Panc1 (cell line): ENCODE data around the gene SPEF1. TPM values are rescaled to one million over a fixed set of nuclear protein-coding genes. Genes with fewer than 3 reads are reported as not detected.
A peak's percentile ranks its signal among the peaks of the same experiment; 100 is the strongest.

Experiments
- ATAC-seq: fragments of 200-7000 bp; cut with Tn5 transposase; 2 replicates; pipeline ENCODE4 v1.9.1; 2020; ENCODE audit warnings: mild to moderate bottlenecking, moderate library complexity
- BruUV-seq: library from RNA; stranded (reverse); fragments of 400-500 nt; replicated peaks from 2 replicates; lab custom pipeline; 2021; lab: Mats Ljungman, UMichigan
- CTCF ChIA-PET: fragments of 300-600 bp; sonication (Branson Sonifier 250); formaldehyde crosslinking; loops from one replicate; lab custom pipeline; 2022; ENCODE audit warnings: antibody characterized with exemption; lab: Charles Lee
- POLR2A ChIA-PET: fragments of 300-600 bp; sonication (Branson Sonifier 250); formaldehyde crosslinking; loops from one replicate; lab custom pipeline; 2022; ENCODE audit warnings: antibody characterized with exemption; lab: Charles Lee
- DNase-seq: peaks from one replicate; pipeline ENCODE4 v3.0.0-alpha.2; 2010; ENCODE audit warnings: low read depth, low spot score
- H3K27ac ChIP-seq: 2 replicates; pipeline ENCODE4 v1.5.1; 2011; ENCODE audit warnings: mild to moderate bottlenecking, low read length, inconsistent platforms
- H3K27me3 ChIP-seq: fragments of 200-500 bp; sonication (Bioruptor generic); 2 replicates; pipeline ENCODE4 v1.6.0; 2014; ENCODE audit warnings: low read length, inconsistent platforms; ENCODE audit not compliant: control insufficient read depth, insufficient read depth
- H3K36me3 ChIP-seq: fragments of 200-500 bp; sonication (Bioruptor generic); 2 replicates; pipeline ENCODE4 v1.5.1; 2014; ENCODE audit warnings: inconsistent platforms, mild to moderate bottlenecking, low read length, moderate library complexity; ENCODE audit not compliant: control insufficient read depth, insufficient read depth
- H3K4me1 ChIP-seq: 2 replicates; pipeline ENCODE4 v1.5.1; 2011; ENCODE audit warnings: inconsistent platforms, mild to moderate bottlenecking, low read length, moderate library complexity; ENCODE audit not compliant: control insufficient read depth, insufficient read depth
- H3K4me3 ChIP-seq, 2 experiments: 2 replicates each; pipeline ENCODE4 v1.5.1; 2011 to 2012; ENCODE audit warnings: low read depth in 2 of 2, low read length in 2 of 2, mild to moderate bottlenecking in 2 of 2, inconsistent platforms in 1 of 2, moderate library complexity in 1 of 2
- H3K9me3 ChIP-seq: fragments of 200-500 bp; sonication (Bioruptor generic); 2 replicates; pipeline ENCODE4 v1.5.1; 2014; ENCODE audit warnings: low read depth, mild to moderate bottlenecking, inconsistent platforms, low read length, moderate library complexity; ENCODE audit not compliant: control insufficient read depth, insufficient read depth
- POLR2AphosphoS5 ChIP-seq: IDR thresholded peaks from 2 replicates; pipeline ENCODE4 v1.6.1; 2012; ENCODE audit warnings: mild to moderate bottlenecking, low read depth, low read length, moderate library complexity
- in situ Hi-C: cut with HindIII; loops from 2 replicates; pipeline ENCODE4 v1.10.0; 2016; ENCODE audit warnings: low sequenced_read_pairs, low pct_unique_long_range_greater_than_20kb
- intact Hi-C: fragments of 100-400 bp; cut with micrococcal nuclease; formaldehyde crosslinking; loops from one replicate; pipeline ENCODE4 v1.10.0; 2022; ENCODE audit not compliant: unreplicated experiment
- total RNA-seq: library from RNA; stranded (reverse); gene quantifications from one replicate; pipeline ENCODE4 v1.2.1, GENCODE V29; 2021; ENCODE audit not compliant: unreplicated experiment
- TF ChIP-seq, protein P1 (sequence below): fragments of 450-650 bp; IDR thresholded peaks from 2 replicates; pipeline ENCODE4 v1.5.1; 2017; ENCODE audit warnings: mild to moderate bottlenecking
- TF ChIP-seq, protein P2 (sequence below), 2 experiments: IDR thresholded peaks; 2 replicates each; pipeline ENCODE4 v1.6.1; 2011 to 2012; ENCODE audit warnings: low read depth in 2 of 2, control low read depth in 1 of 2, low read length in 1 of 2, mild to moderate bottlenecking in 1 of 2, moderate library complexity in 1 of 2; ENCODE audit not compliant: insufficient read depth in 1 of 2

SPEF1 gene
- total RNA-seq, 1 experiment from 2014 or later = 0.41 TPM

DNA sequence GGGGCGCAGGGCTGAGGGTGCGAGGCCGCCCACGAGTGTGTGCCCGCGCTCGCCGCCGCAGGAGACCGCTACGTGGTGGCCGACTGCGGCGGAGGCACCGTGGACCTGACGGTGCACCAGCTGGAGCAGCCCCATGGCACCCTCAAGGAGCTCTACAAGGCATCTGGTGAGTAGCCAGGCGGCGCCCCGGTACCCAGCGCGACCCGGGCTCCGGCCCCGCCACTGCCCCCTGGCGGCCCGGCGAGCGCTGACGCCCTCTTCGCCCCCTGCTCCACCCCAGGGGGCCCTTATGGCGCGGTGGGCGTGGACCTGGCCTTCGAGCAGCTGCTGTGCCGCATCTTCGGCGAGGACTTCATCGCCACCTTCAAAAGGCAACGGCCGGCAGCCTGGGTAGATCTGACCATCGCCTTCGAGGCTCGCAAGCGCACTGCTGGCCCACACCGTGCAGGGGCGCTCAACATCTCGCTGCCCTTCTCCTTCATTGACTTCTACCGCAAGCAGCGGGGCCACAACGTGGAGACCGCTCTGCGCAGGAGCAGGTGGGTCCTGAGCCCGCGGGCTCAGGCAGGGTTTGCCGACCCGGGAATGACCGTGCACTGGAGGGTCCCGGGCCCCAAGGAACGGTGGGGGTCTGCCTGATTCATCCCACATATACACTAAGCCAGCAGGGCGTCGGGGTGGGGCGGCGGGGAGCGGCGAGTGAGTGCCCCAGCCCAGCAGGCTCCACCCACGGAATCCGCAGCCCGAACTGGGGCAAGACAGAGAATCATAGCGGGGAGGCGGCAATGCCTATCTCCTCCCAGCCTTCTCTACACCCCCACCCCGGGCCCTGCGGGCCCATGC is 31.3 kb downstream of the SPEF1 start:
- DNase-seq = no peak
- BruUV-seq = no TSS peak
- ATAC-seq = peak; percentile 54
- ChIA-PET POLR2A (no interaction called here), CTCF (interaction anchor here (0.7 to 2.1 kb wide), 4 partner anchors 19 to 73 kb away, joined by 3 to 10 read pairs (median 4); no protein-coding TSS in a partner anchor)
- in situ Hi-C loops = no loop called here
- no peak overlapping the region for H3K27ac ChIP-seq
- no peaks in the 10 kb centered on the region for H3K36me3 ChIP-seq
- H3K4me3 ChIP-seq = peak overlapping the region; percentile 30 to 47
- no peaks in the 10 kb centered on the region; the same call in 1 of the 2 replicates for H3K4me1 ChIP-seq
- peaks cover 6% of the 10 kb centered on the region for H3K27me3 ChIP-seq
- H3K9me3 ChIP-seq = no peaks in the 10 kb centered on the region
- no peak for TF ChIP-seq POLR2AphosphoS5
- TF ChIP-seq, protein P1, sequence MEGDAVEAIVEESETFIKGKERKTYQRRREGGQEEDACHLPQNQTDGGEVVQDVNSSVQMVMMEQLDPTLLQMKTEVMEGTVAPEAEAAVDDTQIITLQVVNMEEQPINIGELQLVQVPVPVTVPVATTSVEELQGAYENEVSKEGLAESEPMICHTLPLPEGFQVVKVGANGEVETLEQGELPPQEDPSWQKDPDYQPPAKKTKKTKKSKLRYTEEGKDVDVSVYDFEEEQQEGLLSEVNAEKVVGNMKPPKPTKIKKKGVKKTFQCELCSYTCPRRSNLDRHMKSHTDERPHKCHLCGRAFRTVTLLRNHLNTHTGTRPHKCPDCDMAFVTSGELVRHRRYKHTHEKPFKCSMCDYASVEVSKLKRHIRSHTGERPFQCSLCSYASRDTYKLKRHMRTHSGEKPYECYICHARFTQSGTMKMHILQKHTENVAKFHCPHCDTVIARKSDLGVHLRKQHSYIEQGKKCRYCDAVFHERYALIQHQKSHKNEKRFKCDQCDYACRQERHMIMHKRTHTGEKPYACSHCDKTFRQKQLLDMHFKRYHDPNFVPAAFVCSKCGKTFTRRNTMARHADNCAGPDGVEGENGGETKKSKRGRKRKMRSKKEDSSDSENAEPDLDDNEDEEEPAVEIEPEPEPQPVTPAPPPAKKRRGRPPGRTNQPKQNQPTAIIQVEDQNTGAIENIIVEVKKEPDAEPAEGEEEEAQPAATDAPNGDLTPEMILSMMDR = peak; percentile 98
- TF ChIP-seq, protein P2, sequence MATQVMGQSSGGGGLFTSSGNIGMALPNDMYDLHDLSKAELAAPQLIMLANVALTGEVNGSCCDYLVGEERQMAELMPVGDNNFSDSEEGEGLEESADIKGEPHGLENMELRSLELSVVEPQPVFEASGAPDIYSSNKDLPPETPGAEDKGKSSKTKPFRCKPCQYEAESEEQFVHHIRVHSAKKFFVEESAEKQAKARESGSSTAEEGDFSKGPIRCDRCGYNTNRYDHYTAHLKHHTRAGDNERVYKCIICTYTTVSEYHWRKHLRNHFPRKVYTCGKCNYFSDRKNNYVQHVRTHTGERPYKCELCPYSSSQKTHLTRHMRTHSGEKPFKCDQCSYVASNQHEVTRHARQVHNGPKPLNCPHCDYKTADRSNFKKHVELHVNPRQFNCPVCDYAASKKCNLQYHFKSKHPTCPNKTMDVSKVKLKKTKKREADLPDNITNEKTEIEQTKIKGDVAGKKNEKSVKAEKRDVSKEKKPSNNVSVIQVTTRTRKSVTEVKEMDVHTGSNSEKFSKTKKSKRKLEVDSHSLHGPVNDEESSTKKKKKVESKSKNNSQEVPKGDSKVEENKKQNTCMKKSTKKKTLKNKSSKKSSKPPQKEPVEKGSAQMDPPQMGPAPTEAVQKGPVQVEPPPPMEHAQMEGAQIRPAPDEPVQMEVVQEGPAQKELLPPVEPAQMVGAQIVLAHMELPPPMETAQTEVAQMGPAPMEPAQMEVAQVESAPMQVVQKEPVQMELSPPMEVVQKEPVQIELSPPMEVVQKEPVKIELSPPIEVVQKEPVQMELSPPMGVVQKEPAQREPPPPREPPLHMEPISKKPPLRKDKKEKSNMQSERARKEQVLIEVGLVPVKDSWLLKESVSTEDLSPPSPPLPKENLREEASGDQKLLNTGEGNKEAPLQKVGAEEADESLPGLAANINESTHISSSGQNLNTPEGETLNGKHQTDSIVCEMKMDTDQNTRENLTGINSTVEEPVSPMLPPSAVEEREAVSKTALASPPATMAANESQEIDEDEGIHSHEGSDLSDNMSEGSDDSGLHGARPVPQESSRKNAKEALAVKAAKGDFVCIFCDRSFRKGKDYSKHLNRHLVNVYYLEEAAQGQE (IDR thresholded peaks at IDR 0.05; ENCODE audit: insufficient read depth in 1 of 2, low read depth in 2 of 2, low read length in 1 of 2) = no peak; a peak in 1 of 4 replicates
- intact Hi-C loops = loop anchor here (10.0 kb wide), 1 partner anchor 75 kb away; no protein-coding TSS in a partner anchor

DNA sequence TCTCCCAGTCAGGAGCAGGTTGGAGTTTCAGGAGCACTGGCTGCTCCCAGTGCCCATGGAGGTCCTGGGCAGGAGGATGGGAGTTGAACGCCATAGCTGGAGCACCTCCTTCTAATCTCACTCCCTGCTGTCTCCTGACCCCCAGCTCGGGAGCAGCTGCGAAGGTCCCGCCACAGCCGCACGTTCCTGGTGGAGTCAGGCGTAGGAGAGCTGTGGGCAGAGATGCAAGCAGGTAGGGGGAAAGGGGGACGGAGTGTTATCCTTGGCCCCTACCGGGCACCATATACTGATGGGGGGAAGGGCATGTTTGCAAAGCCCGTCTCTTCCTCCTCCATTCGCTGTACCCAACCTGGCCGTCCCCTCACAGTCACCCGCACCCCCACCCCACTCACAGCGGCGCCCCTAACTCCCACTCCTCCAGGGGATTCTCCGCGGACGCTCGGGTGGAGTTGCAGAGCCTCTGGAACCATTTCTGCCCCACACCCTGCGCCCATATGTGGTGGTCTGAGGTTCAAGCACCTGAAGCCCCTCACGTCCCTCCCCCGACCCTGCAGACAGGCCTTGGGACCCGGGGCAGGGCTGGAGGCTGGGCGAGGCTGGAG is 32.1 kb downstream of the SPEF1 start:
- TF ChIP-seq, protein P2 (IDR thresholded peaks at IDR 0.05; ENCODE audit: insufficient read depth in 1 of 2, low read depth in 2 of 2, low read length in 1 of 2) = no peak
- CTCF ChIA-PET = interaction anchor here (0.7 to 2.1 kb wide), 4 partner anchors 19 to 72 kb away, joined by 3 to 10 read pairs (median 4); no protein-coding TSS in a partner anchor
- peaks cover 6% of the 10 kb centered on the region for H3K27me3 ChIP-seq
- H3K9me3 ChIP-seq = no peaks in the 10 kb centered on the region
- in situ Hi-C loops (no loop called here), intact Hi-C loops (loop anchor here (10.0 kb wide), 1 partner anchor 74 kb away; no protein-coding TSS in a partner anchor)
- no peaks in the 10 kb centered on the region; the same call in 1 of the 2 replicates for H3K4me1 ChIP-seq
- ATAC-seq (no peak), DNase-seq (no peak)
- no peak overlapping the region for H3K27ac ChIP-seq
- POLR2A ChIA-PET = no interaction called here
- H3K4me3 ChIP-seq = peak overlapping the region in 1 of 2 experiments; percentile 30; a peak in 1 of 4 replicates
- no peaks in the 10 kb centered on the region for H3K36me3 ChIP-seq
- no TSS peak for BruUV-seq
